K562 (cell line): ENCODE data around the gene BEST2. TPM values are rescaled to one million over a fixed set of nuclear protein-coding genes. Genes with fewer than 3 reads are reported as not detected.

Experiments used
- ATF1 ChIP-seq, 2 experiments: fragments of 450-650 bp in 1 of 2; IDR thresholded peaks; 2 replicates each; pipeline ENCODE4 v1.6.1; 2016; ENCODE audit warnings: missing compliant biosample characterization in 1 of 2, missing genetic modification characterization in 1 of 2
- CHD4 ChIP-seq: fragments of 200-600 bp; sonication (generic); IDR thresholded peaks from 3 replicates; pipeline ENCODE4 v1.6.1; 2012; ENCODE audit warnings: low read depth, mild to moderate bottlenecking, mixed read lengths, low read length, inconsistent platforms; ENCODE audit not compliant: insufficient read depth, insufficient replicate concordance, poor library complexity, severe bottlenecking
- CREB1 ChIP-seq, 2 experiments: sonication (generic) in 1 of 2; formaldehyde crosslinking in 1 of 2; IDR thresholded peaks; 2 replicates each; pipeline versions ENCODE4 v1.6.1 to v1.8.0; 2012 to 2022; ENCODE audit warnings: inconsistent platforms in 1 of 2, mild to moderate bottlenecking in 1 of 2, missing genetic modification reagents in 1 of 2, moderate library complexity in 1 of 2
- CTBP1 ChIP-seq: fragments of 450-650 bp; IDR thresholded peaks from 2 replicates; pipeline ENCODE4 v1.6.1; 2016; ENCODE audit warnings: borderline replicate concordance
- MYC ChIP-seq, 2 experiments: fragments of 250-450 bp in 1 of 2; sonication (Bioruptor Pico) in 1 of 2; IDR thresholded peaks; 2 replicates each; pipeline versions ENCODE4 v1.5.1 to v1.6.1; 2012 to 2021; ENCODE audit warnings: low read depth in 2 of 2, borderline replicate concordance in 1 of 2, improper control_type of control experiment in 1 of 2, low read length in 1 of 2, mild to moderate bottlenecking in 1 of 2, moderate library complexity in 1 of 2
- RBM22 ChIP-seq: fragments of 200-400 bp; formaldehyde crosslinking; IDR thresholded peaks from 2 replicates; pipeline ENCODE4 v1.6.1; 2018; ENCODE audit warnings: low read length, low read depth; ENCODE audit not compliant: poor library complexity, severe bottlenecking
- RBM25 ChIP-seq: fragments of 200-400 bp; formaldehyde crosslinking; IDR thresholded peaks from 2 replicates; pipeline ENCODE4 v1.6.1; 2018; ENCODE audit warnings: low read length, low read depth, moderate library complexity; ENCODE audit not compliant: severe bottlenecking
- SPI1 ChIP-seq: IDR thresholded peaks from 2 replicates; pipeline ENCODE4 v1.6.1; 2011; ENCODE audit warnings: low read depth, low read length, control low read depth, borderline replicate concordance
- TAL1 ChIP-seq: fragments of 450-650 bp; IDR thresholded peaks from 2 replicates; pipeline ENCODE4 v1.6.1; 2016; ENCODE audit warnings: mild to moderate bottlenecking
- U2AF1 ChIP-seq: fragments of 200-400 bp; formaldehyde crosslinking; optimal IDR thresholded peaks from 2 replicates; pipeline ENCODE3; 2017; ENCODE audit warnings: mild to moderate bottlenecking, low read depth, low read length, moderate library complexity
- ZNF174 ChIP-seq: fragments of 250-450 bp; sonication (Bioruptor Pico); IDR thresholded peaks from 2 replicates; pipeline ENCODE4 v1.4.0; 2020; ENCODE audit warnings: mild to moderate bottlenecking
- ZNF263 ChIP-seq: sonication (generic); formaldehyde crosslinking; IDR thresholded peaks from 2 replicates; pipeline ENCODE4 v1.8.0; 2022; ENCODE audit warnings: mild to moderate bottlenecking, missing genetic modification reagents, borderline replicate concordance
- polyA plus RNA-seq, 8 experiments: library from polyadenylated mRNA; depleted of rRNA in 4 of 8; stranded (reverse) in 5 of 8; unstranded in 3 of 8; fragments of >200 nt; fragmentation: Nextera tagmentation in 2 of 8; fragmentation: Illumina TruSeq in 1 of 8; extraction: Ambion mirVana in 2 of 8; extraction: Trizol in 1 of 8; gene quantifications; 2 replicates each; pipeline versions ENCODE4 v1.2.1 to v1.2.3, GENCODE V29; 2011 to 2014; ENCODE audit warnings: inconsistent platforms in 1 of 8, missing spikeins in 1 of 8
- total RNA-seq, 7 experiments: library from RNA; depleted of rRNA in 6 of 7; stranded (reverse); fragments of >200 nt in 6 of 7; fragmentation: Illumina TruSeq in 2 of 7; extraction: Trizol in 2 of 7; gene quantifications; 2 replicates each; pipeline versions ENCODE4 v1.2.1 to v1.2.3, GENCODE V29; 2011 to 2021; ENCODE audit warnings: low replicate concordance in 1 of 7
- TF ChIP-seq, protein P1 (sequence below): fragments of 450-650 bp; IDR thresholded peaks from 2 replicates; pipeline ENCODE4 v1.6.1; 2016; ENCODE audit warnings: mild to moderate bottlenecking, moderate library complexity

The BEST2 gene
- total and polyA plus RNA-seq, 9 of the 15 experiments (the other 6 are each of a cell fraction or from before 2014, with no cell fraction given), result not detected

DNA sequence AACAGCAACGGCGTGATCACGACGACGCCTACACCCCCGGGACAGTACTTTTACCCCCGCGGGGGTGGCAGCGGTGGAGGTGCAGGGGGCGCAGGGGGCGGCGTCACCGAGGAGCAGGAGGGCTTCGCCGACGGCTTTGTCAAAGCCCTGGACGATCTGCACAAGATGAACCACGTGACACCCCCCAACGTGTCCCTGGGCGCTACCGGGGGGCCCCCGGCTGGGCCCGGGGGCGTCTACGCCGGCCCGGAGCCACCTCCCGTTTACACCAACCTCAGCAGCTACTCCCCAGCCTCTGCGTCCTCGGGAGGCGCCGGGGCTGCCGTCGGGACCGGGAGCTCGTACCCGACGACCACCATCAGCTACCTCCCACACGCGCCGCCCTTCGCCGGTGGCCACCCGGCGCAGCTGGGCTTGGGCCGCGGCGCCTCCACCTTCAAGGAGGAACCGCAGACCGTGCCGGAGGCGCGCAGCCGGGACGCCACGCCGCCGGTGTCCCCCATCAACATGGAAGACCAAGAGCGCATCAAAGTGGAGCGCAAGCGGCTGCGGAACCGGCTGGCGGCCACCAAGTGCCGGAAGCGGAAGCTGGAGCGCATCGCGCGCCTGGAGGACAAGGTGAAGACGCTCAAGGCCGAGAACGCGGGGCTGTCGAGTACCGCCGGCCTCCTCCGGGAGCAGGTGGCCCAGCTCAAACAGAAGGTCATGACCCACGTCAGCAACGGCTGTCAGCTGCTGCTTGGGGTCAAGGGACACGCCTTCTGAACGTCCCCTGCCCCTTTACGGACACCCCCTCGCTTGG lies 40.7 kb downstream of the BEST2 start (continued):
- TF ChIP-seq, protein P1, sequence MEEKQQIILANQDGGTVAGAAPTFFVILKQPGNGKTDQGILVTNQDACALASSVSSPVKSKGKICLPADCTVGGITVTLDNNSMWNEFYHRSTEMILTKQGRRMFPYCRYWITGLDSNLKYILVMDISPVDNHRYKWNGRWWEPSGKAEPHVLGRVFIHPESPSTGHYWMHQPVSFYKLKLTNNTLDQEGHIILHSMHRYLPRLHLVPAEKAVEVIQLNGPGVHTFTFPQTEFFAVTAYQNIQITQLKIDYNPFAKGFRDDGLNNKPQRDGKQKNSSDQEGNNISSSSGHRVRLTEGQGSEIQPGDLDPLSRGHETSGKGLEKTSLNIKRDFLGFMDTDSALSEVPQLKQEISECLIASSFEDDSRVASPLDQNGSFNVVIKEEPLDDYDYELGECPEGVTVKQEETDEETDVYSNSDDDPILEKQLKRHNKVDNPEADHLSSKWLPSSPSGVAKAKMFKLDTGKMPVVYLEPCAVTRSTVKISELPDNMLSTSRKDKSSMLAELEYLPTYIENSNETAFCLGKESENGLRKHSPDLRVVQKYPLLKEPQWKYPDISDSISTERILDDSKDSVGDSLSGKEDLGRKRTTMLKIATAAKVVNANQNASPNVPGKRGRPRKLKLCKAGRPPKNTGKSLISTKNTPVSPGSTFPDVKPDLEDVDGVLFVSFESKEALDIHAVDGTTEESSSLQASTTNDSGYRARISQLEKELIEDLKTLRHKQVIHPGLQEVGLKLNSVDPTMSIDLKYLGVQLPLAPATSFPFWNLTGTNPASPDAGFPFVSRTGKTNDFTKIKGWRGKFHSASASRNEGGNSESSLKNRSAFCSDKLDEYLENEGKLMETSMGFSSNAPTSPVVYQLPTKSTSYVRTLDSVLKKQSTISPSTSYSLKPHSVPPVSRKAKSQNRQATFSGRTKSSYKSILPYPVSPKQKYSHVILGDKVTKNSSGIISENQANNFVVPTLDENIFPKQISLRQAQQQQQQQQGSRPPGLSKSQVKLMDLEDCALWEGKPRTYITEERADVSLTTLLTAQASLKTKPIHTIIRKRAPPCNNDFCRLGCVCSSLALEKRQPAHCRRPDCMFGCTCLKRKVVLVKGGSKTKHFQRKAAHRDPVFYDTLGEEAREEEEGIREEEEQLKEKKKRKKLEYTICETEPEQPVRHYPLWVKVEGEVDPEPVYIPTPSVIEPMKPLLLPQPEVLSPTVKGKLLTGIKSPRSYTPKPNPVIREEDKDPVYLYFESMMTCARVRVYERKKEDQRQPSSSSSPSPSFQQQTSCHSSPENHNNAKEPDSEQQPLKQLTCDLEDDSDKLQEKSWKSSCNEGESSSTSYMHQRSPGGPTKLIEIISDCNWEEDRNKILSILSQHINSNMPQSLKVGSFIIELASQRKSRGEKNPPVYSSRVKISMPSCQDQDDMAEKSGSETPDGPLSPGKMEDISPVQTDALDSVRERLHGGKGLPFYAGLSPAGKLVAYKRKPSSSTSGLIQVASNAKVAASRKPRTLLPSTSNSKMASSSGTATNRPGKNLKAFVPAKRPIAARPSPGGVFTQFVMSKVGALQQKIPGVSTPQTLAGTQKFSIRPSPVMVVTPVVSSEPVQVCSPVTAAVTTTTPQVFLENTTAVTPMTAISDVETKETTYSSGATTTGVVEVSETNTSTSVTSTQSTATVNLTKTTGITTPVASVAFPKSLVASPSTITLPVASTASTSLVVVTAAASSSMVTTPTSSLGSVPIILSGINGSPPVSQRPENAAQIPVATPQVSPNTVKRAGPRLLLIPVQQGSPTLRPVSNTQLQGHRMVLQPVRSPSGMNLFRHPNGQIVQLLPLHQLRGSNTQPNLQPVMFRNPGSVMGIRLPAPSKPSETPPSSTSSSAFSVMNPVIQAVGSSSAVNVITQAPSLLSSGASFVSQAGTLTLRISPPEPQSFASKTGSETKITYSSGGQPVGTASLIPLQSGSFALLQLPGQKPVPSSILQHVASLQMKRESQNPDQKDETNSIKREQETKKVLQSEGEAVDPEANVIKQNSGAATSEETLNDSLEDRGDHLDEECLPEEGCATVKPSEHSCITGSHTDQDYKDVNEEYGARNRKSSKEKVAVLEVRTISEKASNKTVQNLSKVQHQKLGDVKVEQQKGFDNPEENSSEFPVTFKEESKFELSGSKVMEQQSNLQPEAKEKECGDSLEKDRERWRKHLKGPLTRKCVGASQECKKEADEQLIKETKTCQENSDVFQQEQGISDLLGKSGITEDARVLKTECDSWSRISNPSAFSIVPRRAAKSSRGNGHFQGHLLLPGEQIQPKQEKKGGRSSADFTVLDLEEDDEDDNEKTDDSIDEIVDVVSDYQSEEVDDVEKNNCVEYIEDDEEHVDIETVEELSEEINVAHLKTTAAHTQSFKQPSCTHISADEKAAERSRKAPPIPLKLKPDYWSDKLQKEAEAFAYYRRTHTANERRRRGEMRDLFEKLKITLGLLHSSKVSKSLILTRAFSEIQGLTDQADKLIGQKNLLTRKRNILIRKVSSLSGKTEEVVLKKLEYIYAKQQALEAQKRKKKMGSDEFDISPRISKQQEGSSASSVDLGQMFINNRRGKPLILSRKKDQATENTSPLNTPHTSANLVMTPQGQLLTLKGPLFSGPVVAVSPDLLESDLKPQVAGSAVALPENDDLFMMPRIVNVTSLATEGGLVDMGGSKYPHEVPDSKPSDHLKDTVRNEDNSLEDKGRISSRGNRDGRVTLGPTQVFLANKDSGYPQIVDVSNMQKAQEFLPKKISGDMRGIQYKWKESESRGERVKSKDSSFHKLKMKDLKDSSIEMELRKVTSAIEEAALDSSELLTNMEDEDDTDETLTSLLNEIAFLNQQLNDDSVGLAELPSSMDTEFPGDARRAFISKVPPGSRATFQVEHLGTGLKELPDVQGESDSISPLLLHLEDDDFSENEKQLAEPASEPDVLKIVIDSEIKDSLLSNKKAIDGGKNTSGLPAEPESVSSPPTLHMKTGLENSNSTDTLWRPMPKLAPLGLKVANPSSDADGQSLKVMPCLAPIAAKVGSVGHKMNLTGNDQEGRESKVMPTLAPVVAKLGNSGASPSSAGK, result peak; percentile 82
- TF ChIP-seq ZNF263 (CRISPR knock-in tag), result peak; percentile 51; the same call in 1 of the 2 replicates
- TF ChIP-seq CREB1 (IDR thresholded peaks at IDR 0.05), result peak; percentile 35; the same call in 1 of the 2 replicates
- TF ChIP-seq CREB1 (CRISPR knock-in tag; IDR thresholded peaks at IDR 0.05), result peak; percentile 11; the same call in 1 of the 2 replicates
- no peak for TF ChIP-seq CHD4
- TF ChIP-seq ZNF174 (CRISPR knock-in tag), result no peak
- TF ChIP-seq CTBP1, result peak; percentile 81
- peak; percentile 95 for TF ChIP-seq U2AF1
- no peak for TF ChIP-seq RBM25
- peak; percentile 15; the same call in 1 of the 2 replicates for TF ChIP-seq SPI1
- TF ChIP-seq MYC (IDR thresholded peaks at IDR 0.05; ENCODE audit: low read depth, low read length), result peak; percentile 60; the same call in 1 of the 2 replicates
- 0 out of 2 replicates have a peak, but pooled peaks have one; percentile 25 for TF ChIP-seq MYC (CRISPR knock-in tag; IDR thresholded peaks at IDR 0.05; ENCODE audit: borderline replicate concordance, low read depth)
- no peak for TF ChIP-seq ATF1 (CRISPR knock-in tag; IDR thresholded peaks at IDR 0.05)
- peak; percentile 55 for TF ChIP-seq ATF1 (tag; IDR thresholded peaks at IDR 0.05)
- peak; percentile 97 for TF ChIP-seq RBM22
- no peak for TF ChIP-seq TAL1
